Left cardiac atrium (tissue), 4 donors: ENCODE data around the gene ERC2. TPM values are rescaled to one million over a fixed set of nuclear protein-coding genes. Genes with fewer than 3 reads are reported as not detected.

Experiments
- ATAC-seq, 2 donors: fragments of 200-7000 bp; cut with Tn5 transposase; one replicate each; pipeline ENCODE4 v1.9.1; 2020; ENCODE audit warnings: mild to moderate bottlenecking in 2 of 2, moderate library complexity in 2 of 2
- DNase-seq: peaks from one replicate; pipeline ENCODE4 v3.0.0-alpha.2; 2020
- intact Hi-C, 2 donors: fragments of 100-400 bp; cut with DNase I; formaldehyde crosslinking; loops; one replicate each; pipeline versions ENCODE4 v1.14.1 to v1.15.1; 2022 to 2023
- total RNA-seq, 2 donors: library from RNA; stranded (reverse); fragmentation: NEBNext Ultra II Directional; extraction: Animal tissue kit (Norgen Biotek cat#: 25700); gene quantifications; one replicate each; pipeline ENCODE4 v1.2.1, GENCODE V29; 2021
- donor health status: DM: no; HTN: yes; CAD: no.
- donor health status: DM: no; HTN: yes; CAD: no; lungs with severe emphysema.
- donor health status: DM: yes; HTN: yes; CAD: no.
- donor health status: Dilated cardiomyopathy.

Gene ERC2
- total RNA-seq, 2 donors from 2014 or later: 2.6 to 3.6 TPM

DNA sequence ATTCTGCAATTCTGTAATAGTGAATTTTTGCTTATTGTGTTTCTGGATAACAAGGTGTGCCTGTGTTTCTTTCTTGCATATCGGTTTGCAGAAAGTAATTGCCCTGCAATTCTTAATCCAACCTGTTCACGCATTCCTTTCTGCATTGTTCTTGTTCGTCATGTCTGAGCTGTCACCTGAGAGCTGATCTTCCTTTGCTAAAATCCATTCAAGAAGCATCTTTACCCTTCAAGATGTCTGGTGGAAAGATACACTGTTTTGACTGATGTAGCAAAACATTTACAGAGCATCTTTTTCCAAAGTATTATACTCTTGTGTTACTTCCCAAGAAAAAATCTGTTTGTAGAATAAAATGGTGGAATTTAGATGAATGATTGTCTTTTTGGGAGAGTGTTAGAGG, 822.1 kb downstream of the ERC2 start:
- no peak for ATAC-seq
- DNase-seq: no peak
- intact Hi-C loops: no loop called here

DNA sequence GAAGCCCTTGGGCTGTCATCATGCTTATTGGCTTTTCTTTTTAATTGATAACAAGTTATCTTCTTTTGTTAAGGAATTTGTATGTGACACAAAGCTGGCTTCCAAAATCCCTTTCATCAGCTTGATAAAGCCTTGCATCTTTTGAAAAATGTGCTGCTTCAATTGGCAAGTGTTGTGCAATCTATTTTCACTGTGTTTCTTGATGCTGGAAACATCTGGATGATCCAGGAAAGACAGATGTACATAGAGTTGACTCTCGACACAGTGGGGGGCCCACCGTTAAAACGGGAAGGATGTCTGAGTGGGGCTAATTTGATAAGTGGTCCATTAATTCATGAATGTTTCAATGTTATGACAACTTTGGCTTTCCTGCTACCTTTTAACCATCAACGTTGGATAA, 822.8 kb downstream of the ERC2 start:
- ATAC-seq: no peak
- intact Hi-C loops: no loop called here
- no peak for DNase-seq

DNA sequence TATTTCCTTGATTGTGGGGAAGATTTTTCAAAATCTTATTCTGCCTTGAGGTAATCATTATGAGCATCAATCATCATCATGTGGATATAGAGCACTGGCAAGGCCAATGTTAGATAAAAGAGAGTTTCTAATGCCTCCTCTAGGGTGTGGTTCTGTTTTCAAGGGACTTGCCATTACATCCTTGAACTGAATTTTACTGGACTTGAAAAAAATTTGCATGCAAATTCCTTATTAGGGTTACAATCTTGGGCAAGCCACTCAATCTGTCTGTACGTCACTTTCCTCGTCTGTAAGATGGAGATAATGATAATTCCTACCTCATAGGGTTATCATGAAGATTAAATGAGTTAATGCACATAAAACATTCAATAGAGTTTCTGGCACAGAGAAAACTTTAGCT, 825.0 kb downstream of the ERC2 start:
- DNase-seq (no peak), ATAC-seq (no peak)
- intact Hi-C loops: no loop called here

DNA sequence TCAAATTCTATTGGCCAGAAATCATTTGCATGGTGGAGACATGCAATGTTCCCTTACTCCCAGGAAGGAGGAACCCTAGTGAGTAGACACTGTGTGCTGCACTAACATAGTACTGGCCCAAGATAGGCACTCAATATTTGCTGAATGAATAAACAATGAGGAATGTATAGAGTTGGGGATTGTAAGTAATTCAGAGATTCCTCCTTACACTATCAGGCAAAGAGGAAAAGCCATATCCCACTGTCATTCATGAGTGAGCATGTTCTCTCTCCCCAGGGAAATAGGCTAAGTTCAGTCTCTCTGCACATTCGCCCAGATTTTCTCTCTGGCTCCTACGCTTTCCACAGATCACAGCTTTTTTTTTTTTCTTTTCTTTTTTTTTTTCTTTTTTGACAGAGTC, 826.3 kb downstream of the ERC2 start:
- no peak for ATAC-seq
- intact Hi-C loops: no loop called here
- DNase-seq: no peak

DNA sequence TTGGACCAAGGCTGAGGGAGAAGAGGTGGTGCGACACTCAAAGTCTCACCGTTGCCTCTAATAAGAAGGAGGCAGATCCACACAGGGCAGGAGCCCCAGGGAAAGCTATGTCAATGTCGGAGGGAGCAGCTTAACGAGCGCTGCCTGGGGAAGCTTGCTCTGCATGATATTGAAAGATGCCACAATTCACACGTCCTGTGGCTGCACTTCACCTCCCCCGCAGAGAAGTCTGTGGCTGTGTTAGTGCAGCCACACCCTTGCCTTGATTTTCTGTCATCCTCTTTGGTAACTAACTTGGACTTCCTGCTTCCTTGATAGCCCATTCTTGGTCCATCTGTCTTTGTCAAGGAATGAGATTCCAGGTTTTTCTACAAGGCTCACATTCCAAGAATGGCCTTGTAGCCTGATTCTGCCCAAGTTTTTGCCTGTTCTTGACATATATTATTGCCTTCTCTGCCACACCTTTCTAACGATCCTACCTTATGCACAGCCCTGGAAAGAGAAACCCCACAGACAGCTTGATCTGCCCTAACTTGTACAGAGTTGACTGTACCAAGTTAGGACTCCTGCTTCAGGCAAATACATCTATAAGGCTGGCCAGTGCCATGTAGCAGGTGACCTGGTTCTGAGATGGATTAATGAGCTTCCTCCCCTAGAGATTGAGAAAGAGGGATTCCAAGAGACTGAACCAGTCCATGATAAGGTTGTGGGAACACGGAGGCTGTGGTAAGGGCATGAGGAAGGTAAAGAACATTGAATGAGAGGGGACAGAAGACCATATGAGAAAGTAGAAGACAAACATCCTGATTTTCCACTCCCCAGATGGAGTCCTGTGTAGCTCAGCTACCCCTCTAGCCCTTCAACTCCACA, 828.1 kb downstream of the ERC2 start:
- DNase-seq (no peak), ATAC-seq (no peak)
- intact Hi-C loops: no loop called here

DNA sequence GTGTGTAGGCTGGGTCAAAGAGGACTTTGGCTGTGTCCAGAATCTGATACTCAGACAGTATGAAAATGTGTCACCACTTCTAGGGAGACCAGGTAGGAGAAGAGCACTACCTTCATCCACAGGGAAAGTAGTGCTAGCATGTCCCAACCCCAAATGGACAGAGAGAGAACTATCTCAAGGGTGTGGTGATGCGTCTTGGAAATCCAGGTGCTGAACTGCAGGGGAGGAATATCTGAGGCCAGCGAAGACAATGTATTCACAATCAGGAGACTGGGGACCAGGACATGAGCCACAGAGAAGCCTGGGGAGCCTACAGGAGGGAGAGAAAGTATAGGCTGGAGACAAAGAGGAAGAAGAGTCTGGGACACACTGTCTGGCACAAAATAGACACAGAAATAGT, 829.1 kb downstream of the ERC2 start:
- DNase-seq (no peak), ATAC-seq (no peak)
- intact Hi-C loops: no loop called here

DNA sequence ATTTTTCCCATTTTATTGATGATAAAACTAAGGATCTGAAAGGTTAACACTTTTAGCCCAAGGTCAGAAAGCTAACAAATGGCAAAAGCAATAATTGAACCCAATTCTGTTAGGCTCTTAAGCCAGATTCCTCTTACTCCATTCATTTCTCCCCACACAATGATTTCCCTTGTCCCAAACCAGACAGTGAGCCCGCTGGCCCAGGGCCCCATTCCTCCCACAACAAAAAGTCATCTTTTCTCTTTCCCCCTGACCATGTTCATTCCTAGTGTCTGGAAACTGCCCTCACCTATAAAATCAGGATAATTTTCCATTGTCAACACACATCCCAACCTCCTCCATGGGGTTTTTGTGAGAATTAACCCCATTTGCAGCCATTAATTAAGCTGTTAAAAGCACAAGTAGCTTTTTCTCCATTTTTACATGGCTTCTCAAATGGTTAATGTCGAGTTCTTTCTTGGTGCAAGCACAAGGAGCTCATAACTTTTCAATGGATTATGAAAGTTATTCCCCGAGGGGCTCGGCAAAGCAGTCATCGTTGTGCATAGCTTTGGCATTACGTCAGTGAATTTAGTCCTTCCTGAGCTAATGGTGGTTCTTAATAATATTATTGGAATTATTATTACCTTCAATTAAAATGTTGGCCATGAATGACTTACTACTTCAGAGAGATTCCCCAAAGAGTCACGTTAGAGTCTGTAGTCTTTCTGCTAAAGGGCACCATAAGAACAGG, 830.2 kb downstream of the ERC2 start:
- intact Hi-C loops: no loop called here
- DNase-seq: no peak
- ATAC-seq: no peak

DNA sequence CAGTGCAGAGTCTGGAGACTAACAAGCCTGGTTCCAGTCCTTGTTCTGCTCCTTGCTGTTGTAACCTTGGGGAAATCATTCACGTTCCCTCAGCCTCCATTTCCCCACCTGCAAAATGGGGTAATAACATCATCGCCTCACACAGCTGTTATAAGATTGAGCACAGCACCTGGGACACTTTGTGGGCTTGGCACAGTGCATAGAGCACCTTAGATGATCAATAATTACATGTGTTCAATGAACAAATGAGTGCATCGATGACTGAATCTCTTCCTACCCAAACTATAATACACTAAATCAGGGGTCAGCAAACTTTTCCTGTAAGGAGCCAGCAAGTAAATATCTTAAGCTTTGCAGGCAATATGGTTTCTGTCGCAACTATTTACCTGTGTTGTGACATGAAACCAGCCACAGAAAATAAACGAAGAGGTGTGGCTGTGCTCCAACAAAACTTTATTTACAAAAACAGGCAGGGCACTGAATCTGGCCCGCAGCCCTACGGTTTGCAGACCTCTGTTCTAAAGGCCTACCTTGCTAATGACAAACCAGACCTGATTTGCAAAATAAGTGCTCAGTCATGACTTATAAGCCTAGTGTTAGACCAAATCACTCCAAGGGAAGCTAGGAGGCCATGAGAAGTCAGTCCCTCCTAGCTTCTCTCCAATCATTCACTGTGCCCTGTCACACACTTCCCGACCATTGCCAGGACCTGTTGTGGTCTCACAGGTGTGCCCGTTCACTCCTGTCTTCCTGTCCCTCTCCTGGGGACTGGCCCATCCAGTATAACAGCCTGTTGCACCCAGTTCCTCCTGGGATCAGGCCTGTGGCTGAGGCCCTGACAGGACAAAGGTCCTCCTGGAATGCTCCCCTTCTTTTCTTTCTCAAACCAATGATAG, 831.7 kb downstream of the ERC2 start:
- ATAC-seq (no peak), DNase-seq (no peak)
- intact Hi-C loops: no loop called here

DNA sequence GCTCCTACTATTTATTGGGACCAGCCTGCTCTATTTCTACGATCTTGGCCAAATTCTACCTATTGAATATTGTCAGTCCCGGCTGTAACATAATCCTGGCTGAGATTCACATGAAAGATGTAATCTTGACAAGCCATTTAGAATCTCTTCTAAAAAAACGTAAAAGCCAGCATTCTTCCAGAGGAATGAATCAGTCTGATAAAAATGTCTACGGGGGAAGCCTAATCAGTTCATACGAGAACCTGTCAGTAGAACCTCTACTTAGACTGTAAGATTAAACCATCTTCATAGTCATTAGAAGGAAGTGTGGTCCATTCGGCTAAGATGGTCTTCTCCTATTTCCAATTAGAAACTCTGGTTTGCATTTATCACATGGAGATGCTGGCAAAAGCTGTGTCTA, 833.9 kb downstream of the ERC2 start:
- intact Hi-C loops: no loop called here
- no peak for ATAC-seq
- no peak for DNase-seq

DNA sequence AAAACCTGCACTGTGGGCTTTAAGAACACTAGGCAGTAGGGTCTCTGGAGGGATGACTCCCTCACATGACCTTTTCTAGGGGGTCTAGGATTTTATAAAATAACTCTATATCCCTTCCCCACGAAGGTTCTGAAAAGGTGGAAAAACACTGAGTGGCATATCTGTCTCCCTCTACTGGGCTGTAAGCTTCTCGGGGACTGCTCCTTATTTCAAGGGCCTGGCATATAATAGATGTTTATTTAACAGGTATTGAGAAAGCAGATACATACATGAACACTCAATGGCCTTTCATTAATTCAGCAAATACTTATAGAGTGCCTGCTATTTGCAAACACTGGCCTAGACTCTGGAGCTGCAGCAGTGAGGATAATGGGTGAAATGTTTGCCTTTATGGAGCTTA, 834.9 kb downstream of the ERC2 start:
- intact Hi-C loops: no loop called here
- no peak for DNase-seq
- no peak for ATAC-seq

DNA sequence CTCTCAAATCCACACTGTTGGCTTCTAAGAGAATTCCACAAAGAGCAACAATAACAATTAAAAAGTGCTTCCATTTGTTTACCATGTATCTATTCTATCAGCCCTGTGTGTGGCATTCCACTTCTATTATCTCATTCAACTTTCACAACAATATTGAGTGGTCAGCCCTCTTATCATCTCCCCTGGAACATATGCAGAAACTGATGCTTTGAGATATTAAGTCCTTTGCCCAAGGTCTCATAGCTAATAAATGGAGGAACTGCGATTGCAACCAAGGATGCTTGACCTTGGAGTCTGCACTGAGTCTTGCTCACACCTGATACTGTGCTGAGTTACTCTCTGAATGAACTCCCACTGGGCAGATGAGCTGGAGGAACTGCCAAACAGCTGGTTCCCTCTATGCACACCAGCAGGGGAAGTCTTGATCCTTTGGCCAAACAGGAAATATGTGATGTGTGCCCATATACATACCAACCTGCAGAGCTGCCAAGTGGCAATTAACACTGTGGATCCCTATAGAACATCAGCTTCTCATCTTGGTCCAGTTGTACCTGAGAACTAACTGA, 836.4 kb downstream of the ERC2 start:
- intact Hi-C loops: no loop called here
- ATAC-seq: no peak
- no peak for DNase-seq

DNA sequence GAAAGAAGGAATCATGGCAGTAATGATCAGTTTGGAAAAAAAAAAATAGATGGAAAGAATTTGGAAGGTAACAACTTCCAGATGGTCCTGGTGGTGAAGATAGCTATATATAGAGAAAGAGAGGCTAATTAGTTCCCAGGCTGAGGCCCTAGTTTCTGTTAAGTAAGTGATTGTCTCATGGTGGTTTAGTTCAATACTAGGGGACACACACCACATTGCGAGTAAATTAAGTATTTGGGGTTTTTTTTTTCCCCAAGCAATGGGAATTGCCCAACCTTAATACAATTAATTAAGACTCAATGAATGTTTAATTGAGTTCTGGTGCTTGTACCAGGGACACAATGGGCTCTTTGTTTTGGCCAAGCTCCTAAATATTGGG, 837.4 kb downstream of the ERC2 start:
- DNase-seq: no peak
- ATAC-seq: no peak
- intact Hi-C loops: no loop called here

DNA sequence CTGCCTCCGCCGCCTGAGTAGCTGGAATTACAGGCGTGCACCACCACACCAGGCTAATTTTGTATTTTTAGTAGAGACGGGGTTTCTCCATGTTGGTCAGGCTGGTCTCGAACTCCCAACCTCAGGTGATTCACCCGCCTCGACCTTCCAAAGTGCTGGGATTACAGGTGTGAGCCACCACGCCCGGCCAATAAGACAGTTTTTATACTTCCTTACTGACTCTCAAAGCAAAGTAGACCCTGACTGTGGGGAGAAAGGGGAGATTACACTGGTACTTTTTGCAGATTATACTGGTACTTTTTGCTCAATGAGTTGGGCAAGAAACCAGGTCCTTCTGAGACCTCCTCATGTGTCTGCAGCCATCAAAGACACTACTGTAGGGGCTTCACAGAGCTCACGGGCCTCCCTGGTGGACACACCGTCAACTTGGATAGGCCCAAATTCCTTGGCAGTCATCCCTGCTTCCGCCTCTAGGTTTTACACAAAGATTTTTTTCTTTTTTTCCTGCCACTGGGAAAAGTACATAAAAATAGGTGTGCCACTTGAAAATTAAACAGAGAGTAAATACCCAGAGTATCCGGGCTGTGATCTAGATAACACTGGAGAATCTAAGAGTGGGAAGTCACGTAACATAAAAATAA, 837.9 kb downstream of the ERC2 start:
- intact Hi-C loops: no loop called here
- ATAC-seq (no peak), DNase-seq (no peak)

DNA sequence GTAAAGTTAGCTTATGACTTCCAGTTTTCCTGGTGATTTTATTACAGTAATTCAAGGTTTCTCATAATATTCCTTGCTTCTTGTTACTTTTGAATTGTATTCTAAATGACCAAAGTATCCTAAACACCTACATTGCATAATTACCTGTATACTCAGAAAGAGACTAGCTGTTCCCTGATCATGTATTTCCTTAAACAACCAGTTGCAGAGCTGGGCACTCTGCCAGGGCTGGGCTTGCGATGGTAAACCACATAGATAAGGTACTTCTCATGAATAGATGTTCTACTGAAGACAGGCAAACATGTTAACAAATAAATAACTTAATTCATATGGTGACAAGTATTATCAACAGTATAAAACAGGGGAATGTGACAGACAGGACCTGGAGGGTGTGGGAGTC, 838.8 kb downstream of the ERC2 start:
- ATAC-seq (no peak), DNase-seq (peak; percentile 39)
- intact Hi-C loops: no loop called here

DNA sequence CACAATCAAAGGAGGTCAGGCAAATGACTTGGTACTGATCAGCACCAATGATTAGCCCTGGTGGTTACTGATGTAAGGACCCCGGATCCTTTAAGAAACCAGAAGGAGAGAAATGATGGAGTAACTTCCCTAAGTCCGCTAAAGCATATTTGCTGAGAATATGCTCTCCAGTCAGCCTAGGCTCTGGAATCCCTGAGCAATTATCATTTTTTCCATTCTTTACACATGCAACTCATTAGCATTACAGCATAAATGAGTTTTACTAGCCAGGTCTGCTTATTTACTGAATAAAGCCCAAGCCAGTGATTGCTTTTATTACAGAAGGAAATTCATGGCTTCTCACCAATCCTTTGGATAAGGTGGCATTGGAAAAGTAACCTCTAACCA, 842.0 kb downstream of the ERC2 start:
- ATAC-seq: no peak
- intact Hi-C loops: no loop called here
- DNase-seq: no peak

DNA sequence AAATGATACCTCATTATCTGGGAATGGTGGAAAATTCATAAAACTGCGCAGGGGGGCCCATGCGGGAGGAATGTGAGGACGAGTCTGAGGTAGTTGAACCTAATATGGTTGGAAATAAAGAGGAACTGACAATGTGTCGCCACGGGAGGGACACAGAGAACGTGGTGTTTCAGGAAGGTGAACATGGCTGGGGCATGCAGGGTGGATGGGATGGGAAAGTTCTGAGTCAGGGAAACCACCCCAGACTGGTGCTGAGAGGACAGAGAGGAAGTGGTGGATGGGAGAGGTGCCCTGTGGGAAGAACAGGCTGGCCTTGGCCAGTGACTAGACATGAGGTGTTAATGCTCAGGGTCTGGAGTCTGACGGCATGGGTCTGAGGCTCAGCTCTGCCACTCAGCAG, 844.0 kb downstream of the ERC2 start:
- intact Hi-C loops: no loop called here
- DNase-seq (no peak), ATAC-seq (peak in 1 of 2 donors; percentile 67)

DNA sequence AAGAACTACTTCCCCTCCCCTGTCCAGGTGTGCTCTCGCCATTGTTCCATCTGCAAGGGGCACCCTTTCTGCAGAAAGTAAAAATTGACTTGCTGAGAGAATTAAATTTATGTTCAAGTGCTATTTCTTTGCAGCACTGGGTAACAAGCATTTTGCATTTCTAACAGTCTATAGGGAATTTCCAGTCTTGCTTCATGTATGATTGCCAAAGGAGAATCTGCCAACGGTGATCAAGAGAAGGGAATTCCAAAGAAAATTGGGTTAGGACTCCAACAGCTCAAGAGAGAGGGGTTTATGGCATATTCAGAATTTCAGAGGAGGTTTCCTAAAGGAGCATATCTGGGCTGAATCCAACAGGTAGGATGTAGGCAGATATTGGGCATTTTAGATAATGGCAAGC, 844.5 kb downstream of the ERC2 start:
- intact Hi-C loops: no loop called here
- no peak for ATAC-seq

DNA sequence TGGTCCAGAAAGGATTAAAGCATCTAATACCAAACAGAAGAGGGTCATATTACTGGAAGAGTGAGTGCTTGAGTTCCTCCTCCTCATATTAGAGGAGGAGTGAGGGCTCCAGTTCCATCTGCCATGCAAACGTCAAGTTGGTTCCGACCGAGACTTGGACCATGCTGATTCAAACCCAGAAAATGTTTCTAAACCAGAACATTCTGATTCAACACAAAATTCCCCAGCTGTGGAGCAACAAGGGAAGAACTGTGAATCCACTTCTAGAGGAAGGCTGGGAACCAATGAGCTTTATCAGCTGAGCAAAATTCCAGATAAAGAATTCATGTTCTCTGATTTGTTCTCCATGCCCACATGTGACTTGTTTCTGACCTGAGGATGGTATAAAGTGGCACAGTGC, 845.5 kb downstream of the ERC2 start:
- intact Hi-C loops: no loop called here
- DNase-seq (no peak), ATAC-seq (no peak)

More for the DNA sequence above, 844.5 kb downstream of the ERC2 start:
- no peak for DNase-seq

DNA sequence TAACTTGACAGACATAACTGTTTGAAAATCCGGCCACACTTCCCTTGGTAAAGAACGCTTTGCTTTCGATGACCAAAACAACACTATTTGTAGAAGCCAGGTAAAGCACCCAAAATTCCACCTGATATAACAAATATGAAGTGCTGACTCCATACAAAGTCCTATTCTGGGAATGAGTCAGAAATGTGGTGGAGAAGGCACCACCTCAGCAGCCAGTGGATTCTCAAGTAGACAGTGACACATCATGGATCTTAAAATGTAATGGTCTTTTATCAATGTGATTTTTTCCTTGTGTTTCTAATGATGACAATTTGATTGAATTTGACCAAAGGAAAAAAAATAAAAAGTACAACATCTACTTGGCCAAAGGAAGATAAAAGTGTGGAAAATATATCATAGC, 846.2 kb downstream of the ERC2 start:
- ATAC-seq: no peak
- intact Hi-C loops: no loop called here

More for the DNA sequence above, 846.2 kb downstream of the ERC2 start:
- no peak for DNase-seq
